Erythroblast (primary cell): Measurements from ENCODE around the gene ACIN1.

ENCODE experiments used
- GATA1 ChIP-seq: IDR thresholded peaks from 2 replicates; pipeline ENCODE4 v1.6.1; 2011; ENCODE audit warnings: low read depth, mild to moderate bottlenecking, control low read depth, low read length, moderate library complexity
- POLR2A ChIP-seq: IDR thresholded peaks from 2 replicates; pipeline ENCODE4 v1.6.1; 2011; ENCODE audit warnings: mild to moderate bottlenecking, low read length

GRCh38 chr14:23023795-23024152 is 71.2 kb downstream of the ACIN1 start:
- TF ChIP-seq POLR2A (no peak), GATA1 (no peak)
